ENCODE results near the gene CHN1. TPM values are rescaled to one million over a fixed set of nuclear protein-coding genes. Genes with fewer than 3 reads are reported as not detected.

CHN1 gene
- total RNA-seq, 1 donor from 2014 or later, result 16.8 TPM

DNA sequence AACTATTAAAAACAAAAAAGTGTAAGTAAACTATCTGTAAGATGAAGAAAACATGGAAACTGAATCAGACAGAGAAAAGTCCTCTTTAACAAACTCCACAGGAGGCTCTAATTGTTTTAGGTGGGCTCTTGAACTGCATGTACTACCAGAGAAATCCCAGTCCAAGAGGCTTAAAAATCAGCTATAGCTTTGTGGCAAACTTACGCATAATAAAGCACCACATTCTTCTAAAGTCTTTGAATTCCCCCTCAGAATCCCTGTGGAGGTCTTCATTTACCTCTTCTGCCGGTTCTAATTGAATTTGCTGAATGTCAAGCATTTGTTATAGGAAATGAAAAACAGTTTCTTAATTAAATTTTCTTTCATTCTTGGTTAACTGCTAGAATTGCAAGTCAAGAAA lies 40.8 kb downstream of the CHN1 start:
- H3K4me1 ChIP-seq, result peaks cover 8% of the 10 kb centered on the region
- H3K27ac ChIP-seq, result no peak overlapping the region
- H3K4me3 ChIP-seq, result no peak overlapping the region
- DNase-seq (no peak), ATAC-seq (no peak)
- intact Hi-C loops (cut with DNase I), result no loop called here
- H3K27me3 ChIP-seq (ENCODE audit: low read depth), result no peaks in the 10 kb centered on the region
- no peaks in the 10 kb centered on the region for H3K36me3 ChIP-seq
- TF ChIP-seq, protein P1, sequence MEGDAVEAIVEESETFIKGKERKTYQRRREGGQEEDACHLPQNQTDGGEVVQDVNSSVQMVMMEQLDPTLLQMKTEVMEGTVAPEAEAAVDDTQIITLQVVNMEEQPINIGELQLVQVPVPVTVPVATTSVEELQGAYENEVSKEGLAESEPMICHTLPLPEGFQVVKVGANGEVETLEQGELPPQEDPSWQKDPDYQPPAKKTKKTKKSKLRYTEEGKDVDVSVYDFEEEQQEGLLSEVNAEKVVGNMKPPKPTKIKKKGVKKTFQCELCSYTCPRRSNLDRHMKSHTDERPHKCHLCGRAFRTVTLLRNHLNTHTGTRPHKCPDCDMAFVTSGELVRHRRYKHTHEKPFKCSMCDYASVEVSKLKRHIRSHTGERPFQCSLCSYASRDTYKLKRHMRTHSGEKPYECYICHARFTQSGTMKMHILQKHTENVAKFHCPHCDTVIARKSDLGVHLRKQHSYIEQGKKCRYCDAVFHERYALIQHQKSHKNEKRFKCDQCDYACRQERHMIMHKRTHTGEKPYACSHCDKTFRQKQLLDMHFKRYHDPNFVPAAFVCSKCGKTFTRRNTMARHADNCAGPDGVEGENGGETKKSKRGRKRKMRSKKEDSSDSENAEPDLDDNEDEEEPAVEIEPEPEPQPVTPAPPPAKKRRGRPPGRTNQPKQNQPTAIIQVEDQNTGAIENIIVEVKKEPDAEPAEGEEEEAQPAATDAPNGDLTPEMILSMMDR (IDR thresholded peaks at IDR 0.05), result no peak
- H3K9me3 ChIP-seq, result no peaks in the 10 kb centered on the region

DNA sequence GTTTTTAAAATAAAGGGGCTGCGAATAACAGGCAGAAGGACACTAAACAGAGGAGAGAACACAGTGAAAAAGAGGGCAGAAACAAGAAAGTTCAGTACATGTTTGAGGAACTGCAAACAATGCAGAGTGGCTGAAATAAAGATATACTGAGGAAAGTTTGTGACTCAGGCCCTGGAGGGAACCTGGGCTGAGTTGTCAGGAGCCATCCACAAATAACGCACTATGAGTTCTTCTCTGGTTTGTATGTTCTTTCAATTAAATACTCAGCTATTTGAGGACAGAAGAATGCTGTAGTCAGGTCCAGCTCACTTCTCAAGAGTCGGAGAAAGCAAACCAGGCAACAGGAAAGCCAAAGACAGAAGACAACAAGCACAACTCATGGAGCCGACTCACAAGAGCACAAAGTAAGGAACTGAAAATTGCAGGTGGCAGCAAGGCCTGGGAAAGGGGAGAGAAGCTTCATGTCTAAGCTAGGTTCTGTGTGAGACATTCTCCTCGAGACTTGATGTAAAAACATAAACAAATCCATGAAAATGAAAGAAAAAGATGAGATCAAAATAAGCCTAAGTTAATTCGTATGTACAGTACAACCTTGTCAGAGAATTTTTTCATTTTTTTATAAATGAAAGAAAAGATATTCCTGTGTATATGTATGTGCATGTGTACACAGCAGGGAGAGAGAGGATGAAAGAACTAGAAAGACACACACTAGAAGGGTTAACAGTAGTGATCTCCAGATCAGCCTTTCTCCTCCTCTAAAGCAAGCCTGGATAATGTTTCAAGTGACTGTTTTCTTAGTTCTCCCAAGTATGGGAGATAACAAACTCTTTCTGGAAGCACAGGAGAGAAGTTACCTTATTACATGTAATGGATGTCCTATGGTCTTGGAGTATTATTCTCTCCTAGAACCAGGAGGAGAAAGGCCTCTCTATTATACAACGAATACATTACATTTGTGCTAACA lies 41.5 kb downstream of the CHN1 start:
- no peak overlapping the region for H3K4me3 ChIP-seq
- DNase-seq (no peak), ATAC-seq (no peak)
- no peaks in the 10 kb centered on the region for H3K27me3 ChIP-seq (ENCODE audit: low read depth)
- intact Hi-C loops (cut with DNase I), result no loop called here
- no peaks in the 10 kb centered on the region for H3K9me3 ChIP-seq
- no peaks in the 10 kb centered on the region for H3K36me3 ChIP-seq
- peaks cover 8% of the 10 kb centered on the region for H3K4me1 ChIP-seq
- TF ChIP-seq, protein P1 (IDR thresholded peaks at IDR 0.05), result no peak
- H3K27ac ChIP-seq, result no peak overlapping the region

DNA sequence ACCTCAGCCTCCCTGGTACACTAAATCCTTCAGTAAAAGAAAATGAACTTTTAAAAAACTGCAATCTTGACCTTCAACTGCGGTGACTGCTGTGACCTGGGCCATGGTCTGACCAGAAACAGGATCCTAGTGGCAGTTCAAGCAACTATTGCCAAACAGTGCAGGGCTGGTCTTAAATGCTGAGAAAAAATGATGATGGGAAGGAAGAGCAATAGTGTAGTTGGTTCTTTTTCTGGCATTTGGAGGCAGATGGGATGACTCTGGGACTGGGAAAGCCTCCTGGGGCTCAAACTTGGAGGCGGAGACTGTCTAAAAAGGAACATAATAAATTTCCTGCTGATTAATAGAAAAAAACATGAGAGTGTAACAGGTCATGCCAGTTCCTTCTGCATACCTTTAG lies 45.4 kb downstream of the CHN1 start:
- Histone ChIP-seq H3K4me1 (no peaks in the 10 kb centered on the region), H3K4me3 (no peak overlapping the region), H3K9me3 (no peaks in the 10 kb centered on the region), H3K27ac (no peak overlapping the region), H3K36me3 (no peaks in the 10 kb centered on the region), H3K27me3 (ENCODE audit: low read depth) (no peaks in the 10 kb centered on the region)
- intact Hi-C loops (cut with DNase I), result no loop called here
- TF ChIP-seq, protein P1 (IDR thresholded peaks at IDR 0.05), result no peak
- DNase-seq (no peak), ATAC-seq (no peak)

DNA sequence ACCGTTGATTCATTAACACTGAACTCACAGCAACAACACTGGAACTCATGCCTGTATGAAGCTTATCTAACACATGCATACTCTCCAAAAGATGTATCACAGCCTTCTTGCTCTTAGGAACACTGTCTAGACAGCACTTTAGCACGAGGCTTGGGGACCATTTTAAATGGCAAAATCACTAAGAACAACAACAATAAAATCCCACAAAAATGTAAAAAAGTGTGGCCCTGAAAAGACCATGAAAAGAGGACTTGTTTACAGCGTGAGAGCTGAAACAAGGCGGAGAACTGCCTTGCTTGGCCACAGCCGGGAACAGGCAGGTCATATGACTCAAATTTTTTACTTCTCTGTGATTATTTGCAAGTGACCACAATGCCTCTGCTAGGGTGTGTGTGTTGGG lies 48.1 kb downstream of the CHN1 start:
- H3K9me3 ChIP-seq, result no peaks in the 10 kb centered on the region
- no peaks in the 10 kb centered on the region for H3K27me3 ChIP-seq (ENCODE audit: low read depth)
- no peaks in the 10 kb centered on the region for H3K4me1 ChIP-seq
- intact Hi-C loops (cut with DNase I), result no loop called here
- ATAC-seq (no peak), DNase-seq (no peak)
- TF ChIP-seq, protein P1 (IDR thresholded peaks at IDR 0.05), result no peak
- H3K36me3 ChIP-seq, result no peaks in the 10 kb centered on the region
- no peak overlapping the region for H3K27ac ChIP-seq
- H3K4me3 ChIP-seq, result no peak overlapping the region

DNA sequence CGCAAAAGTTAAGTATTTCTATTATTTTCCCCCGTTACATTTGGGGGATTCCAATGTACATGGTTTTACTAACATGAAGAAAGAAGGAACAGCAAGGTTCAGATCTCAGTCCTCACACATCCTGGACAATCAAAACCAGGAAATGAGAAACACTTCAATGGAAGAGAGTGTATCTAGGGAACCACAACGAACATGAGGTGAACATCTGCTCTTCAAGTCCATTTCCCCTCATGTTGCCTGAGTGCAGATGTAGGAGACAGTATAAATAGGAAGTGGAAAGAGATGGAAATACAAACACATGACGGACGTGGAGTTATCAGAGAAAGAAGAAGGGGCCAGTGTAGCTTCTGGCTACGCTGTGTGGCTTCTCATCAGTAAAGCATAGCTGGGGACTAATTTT lies 52.6 kb downstream of the CHN1 start:
- no peaks in the 10 kb centered on the region for H3K36me3 ChIP-seq
- DNase-seq, result no peak
- no peak overlapping the region for H3K27ac ChIP-seq
- TF ChIP-seq, protein P1 (IDR thresholded peaks at IDR 0.05), result no peak
- no peak overlapping the region for H3K4me3 ChIP-seq
- H3K9me3 ChIP-seq, result no peaks in the 10 kb centered on the region
- intact Hi-C loops (cut with DNase I), result no loop called here
- no peak for ATAC-seq
- H3K27me3 ChIP-seq (ENCODE audit: low read depth), result no peaks in the 10 kb centered on the region
- H3K4me1 ChIP-seq, result no peaks in the 10 kb centered on the region
